Left kidney (tissue), 8 donors: Measurements from ENCODE around the gene VASP. TPM values are rescaled to one million over a fixed set of nuclear protein-coding genes. Genes with fewer than 3 reads are reported as not detected.
A peak's percentile ranks its signal among the peaks of the same experiment; 100 is the strongest.

Source experiments
- DNase-seq: peaks from one replicate; pipeline ENCODE4 v3.0.0-alpha.2; 2013
- long read RNA-seq, 8 donors: transcript quantifications; one replicate each; lab custom pipeline, GENCODE V29; 2026
- polyA plus RNA-seq: library from polyadenylated mRNA; unstranded; fragments of 120-200 nt; gene quantifications from one replicate; pipeline ENCODE4 v1.2.1, GENCODE V29; 2013; ENCODE audit not compliant: insufficient read length

The VASP gene
- polyA plus RNA-seq = 49.3 TPM
- long read RNA-seq, donor 1, transcript VASP-201 (13 exons, 2,305 nt) = major isoform, 8 of 36 reads
- long read RNA-seq, donor 1, partial matches to known transcripts = 28 of 36 reads
- long read RNA-seq, donor 1, other reads (novel, unspliced or antisense) = 0 of 36 reads
- long read RNA-seq, donor 2, partial matches to known transcripts = 5 of 8 reads
- long read RNA-seq, donor 2, other reads (novel, unspliced or antisense) = 0 of 8 reads
- long read RNA-seq, donor 3, partial matches to known transcripts = 0 of 4 reads
- long read RNA-seq, donor 3, other reads (novel, unspliced or antisense) = 0 of 4 reads
- long read RNA-seq, donor 4 = 0 reads
- long read RNA-seq, donor 5, transcript VASP-201 (13 exons, 2,305 nt) = major isoform, 6 of 7 reads
- long read RNA-seq, donor 5, partial matches to known transcripts = 0 of 7 reads
- long read RNA-seq, donor 5, other reads (novel, unspliced or antisense) = 0 of 7 reads
- long read RNA-seq, donor 6, transcript VASP-201 (13 exons, 2,305 nt) = major isoform, 5 of 24 reads
- long read RNA-seq, donor 6, partial matches to known transcripts = 18 of 24 reads
- long read RNA-seq, donor 6, other reads (novel, unspliced or antisense) = 0 of 24 reads
- long read RNA-seq, donor 7, transcript VASP-201 (13 exons, 2,305 nt) = major isoform, 6 of 13 reads
- long read RNA-seq, donor 7, partial matches to known transcripts = 6 of 13 reads
- long read RNA-seq, donor 7, other reads (novel, unspliced or antisense) = 0 of 13 reads
- long read RNA-seq, donor 8, partial matches to known transcripts = 5 of 7 reads
- long read RNA-seq, donor 8, other reads (novel, unspliced or antisense) = 0 of 7 reads

DNA sequence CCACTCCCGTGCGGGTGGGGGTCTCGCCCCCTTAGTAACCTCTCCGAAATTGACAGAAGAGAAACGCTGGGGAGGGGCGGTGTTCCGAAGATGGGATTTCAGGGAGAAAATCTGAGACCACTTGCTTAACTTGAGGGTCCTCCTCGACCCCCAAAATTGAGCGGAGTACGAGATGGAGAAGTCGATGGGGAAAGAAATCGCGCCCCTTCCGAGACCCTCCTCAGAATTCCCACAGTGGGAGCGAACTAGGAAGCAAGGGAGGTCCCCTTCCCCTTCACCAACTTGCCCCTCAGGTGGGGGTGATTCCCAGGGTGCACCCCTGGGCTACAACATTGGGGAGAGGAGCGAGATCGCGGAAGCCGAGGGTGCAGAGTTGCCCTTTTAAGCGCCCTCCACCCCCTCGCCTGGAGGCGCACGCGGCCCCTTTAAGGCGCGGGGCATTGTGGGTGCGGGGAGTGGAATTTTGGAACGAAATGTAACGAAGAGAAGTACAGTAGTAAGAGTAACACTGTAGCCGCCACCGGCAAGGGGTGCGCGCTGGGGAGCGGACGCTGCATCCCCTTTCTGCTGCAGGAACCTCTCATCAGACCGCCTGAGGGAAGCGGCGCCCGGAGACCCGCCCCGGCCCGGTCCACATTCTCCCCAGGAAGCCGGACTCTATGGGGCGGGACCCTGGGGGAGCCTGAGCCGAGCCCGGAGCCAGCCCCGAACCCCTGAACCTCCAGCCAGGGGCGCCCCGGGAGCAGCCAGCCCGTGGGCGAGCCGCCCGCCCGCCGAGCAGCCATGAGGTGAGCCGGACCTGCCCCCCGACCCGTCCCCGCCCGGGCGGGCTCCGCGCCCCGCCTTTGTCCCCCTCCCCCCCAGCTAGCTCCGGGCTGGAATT lies at the start of gene VASP:
TSS of gene VASP (plus strand) at position 491 of the 883 bp plus-strand sequence. CDS start at position 784, 293 bp downstream.
- DNase-seq = peak; percentile 80

DNA sequence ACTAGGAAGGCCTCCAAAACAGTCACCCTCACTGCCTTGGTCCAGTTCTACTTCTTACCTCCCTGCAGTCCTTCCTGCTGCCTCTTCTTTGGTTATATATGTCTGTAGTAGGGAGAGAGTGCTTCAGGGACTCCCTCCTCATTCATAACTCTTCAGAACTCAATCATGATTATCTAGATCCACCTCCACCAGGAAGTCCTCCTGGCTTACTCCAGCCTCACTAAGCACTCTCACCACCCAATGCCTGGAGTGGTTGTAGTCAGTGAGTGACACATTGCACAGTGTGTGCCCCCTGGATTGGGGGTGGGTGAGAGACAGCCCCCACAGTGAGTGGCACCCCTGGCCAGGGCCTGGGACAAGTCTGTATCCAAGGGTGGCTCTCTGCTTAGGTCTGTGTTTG lies 49.5 kb upstream of the VASP start:
- no peak for DNase-seq

DNA sequence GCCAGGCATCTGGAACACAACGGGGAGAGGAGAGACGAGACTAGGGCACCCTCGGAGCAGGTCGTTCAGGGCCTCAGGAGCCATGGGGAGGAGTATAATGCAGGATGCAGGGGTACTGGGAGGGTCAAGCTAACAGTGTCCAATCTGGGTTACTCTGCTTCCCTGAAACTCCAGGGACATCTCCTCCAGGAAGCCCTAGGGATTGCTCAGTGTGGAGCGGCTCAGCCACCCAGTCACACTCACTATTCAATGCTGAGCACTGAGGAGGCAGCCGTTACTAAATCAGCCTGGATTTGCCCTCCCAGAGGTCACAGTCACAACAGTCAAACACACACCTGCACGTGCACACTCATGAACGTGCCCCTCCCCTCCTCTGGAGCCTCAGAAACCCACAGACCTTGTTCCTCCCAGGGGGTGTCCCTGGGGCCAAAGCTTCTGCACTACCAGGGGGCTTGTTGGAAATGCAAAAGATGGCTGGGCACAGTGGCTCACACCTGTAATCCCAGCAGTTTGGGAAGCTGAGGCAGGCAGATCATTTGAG lies 46.4 kb upstream of the VASP start:
- no peak for DNase-seq

DNA sequence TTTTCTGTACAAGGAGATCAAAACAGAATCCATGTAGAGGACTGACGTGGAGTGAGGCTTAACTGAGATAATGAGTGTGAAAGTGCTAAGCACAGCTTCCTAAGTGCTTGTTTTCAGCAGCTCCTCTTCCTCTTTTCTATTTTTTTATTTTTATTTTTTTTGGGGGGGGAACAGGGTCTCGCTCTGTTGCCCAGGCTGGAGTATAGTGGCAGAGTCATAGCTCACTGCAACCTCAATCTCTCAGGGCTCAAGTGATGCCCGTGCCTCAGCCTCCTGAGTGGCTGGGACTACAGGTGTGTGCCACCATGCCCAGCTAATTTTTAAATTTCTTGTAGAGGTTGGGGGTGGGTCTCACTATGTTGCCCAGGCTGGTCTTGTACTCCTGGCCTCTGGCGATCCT lies 45.1 kb upstream of the VASP start:
- DNase-seq = no peak

DNA sequence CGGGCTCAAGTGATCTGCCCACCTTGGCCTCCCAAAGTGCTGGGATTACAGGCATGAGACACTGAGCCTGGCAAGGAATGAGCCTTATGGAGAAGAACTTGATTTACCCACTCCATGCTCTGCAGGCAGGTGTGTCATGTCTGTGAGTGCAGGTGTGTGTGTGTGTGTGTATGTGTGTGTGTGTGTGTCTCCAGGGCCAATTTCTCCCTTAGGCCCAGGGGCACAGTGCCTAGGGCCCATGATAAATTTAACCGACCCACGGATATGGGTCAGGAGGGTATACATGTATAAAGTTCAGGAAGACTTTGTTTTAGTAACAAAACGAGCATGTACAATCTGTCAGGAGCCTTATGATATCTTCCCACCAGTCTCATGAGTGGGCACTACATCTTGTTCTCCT lies 44.0 kb upstream of the VASP start:
- DNase-seq = no peak

DNA sequence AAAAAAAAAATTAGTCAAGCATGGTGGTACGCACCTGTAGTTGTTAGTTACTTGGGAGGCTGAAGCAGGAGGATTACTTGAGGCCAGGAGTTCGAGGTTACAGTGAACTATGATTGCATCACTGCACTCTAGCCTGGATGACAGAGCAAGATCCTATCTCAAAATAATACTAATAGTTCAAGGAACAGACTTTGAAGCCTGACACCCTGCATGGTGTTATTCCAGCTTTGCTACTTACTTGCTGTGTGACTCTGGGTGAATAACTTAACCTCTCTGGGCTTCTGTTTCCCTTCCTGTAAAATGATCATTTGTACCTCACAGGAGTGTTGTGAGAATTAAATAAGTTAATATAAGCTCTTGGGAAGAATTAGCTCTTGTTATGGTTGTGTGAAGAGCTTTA lies 43.0 kb upstream of the VASP start:
- no peak for DNase-seq

DNA sequence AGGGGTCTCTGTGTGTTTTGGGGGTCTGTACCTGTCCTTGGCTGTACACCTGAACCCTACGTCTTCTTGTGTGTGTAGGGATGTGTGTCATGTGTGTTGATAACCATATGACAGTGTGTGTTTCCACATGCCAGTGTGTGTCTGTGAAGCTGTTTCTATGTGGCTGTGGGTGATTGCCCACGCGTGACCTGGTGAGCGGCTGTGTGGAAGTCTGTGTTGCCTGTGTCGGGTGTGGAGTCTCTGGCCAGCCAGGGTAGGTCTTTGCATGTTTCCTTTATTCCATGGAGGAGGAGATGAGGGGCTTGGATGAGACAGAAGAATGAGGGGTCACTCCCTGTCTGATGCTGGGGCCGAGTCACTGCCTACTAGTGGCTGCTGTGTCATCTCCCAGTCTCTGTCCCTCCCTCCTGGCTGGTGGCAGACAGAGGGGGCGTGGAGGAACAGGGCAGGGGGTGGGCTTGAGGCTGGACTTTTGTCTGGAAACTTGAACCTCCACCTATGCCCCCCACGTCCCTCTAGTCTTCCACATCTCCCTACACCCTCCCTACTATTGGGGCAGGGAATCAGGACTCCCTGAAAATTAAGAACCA lies 42.3 kb upstream of the VASP start:
- DNase-seq = no peak

DNA sequence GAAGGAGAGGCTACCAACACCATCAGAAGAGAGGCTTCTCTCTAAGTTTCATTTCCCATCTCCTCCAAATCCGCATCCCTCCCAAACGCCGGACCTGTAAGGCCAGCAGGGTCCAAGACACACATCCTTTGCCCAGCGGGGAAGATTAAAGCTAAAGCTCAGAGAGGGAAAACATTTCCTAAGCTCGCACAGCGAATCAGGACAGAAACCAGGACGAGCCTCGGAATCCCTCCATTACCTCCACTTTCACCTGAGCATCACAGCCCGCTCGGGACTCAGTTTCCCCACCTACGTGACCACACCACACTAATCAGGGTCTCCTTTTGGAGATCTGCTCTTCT lies 40.2 kb upstream of the VASP start:
- no peak for DNase-seq

DNA sequence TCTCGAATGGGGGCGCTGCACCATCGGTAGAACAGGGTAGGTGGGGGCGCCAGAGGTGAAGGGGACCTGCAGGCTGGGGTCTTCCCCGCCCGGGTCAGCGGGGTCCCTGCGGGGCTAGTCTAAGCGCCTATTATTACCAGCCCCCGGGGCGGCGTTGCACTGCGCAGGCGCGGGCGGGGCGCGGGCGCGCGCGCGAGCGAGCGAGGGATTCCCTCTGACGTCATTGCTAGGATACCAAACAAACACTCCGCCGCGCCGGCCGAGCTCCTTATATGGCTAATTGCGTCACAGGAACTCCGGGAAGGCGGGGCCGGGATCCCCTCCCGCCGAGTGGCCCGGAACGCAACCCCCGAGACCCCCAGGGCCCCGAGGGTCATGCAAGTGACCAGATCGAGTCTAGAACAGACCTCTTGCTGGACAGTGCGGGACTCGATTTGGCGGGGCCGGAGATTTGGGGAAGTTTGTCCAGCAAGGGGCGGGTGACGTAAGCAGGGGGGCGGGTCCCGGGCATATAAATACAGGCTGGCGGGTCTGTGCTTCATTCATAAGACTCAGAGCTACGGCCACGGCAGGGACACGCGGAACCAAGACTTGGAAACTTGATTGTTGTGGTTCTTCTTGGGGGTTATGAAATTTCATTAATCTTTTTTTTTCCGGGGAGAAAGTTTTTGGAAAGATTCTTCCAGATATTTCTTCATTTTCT lies 39.7 kb upstream of the VASP start, which contains the start of gene FOSB:
TSS of gene FOSB (plus strand) at position 541 of the 703 bp plus-strand sequence. CDS start 591 bp downstream, outside the sequence.
- peak; percentile 92 for DNase-seq

DNA sequence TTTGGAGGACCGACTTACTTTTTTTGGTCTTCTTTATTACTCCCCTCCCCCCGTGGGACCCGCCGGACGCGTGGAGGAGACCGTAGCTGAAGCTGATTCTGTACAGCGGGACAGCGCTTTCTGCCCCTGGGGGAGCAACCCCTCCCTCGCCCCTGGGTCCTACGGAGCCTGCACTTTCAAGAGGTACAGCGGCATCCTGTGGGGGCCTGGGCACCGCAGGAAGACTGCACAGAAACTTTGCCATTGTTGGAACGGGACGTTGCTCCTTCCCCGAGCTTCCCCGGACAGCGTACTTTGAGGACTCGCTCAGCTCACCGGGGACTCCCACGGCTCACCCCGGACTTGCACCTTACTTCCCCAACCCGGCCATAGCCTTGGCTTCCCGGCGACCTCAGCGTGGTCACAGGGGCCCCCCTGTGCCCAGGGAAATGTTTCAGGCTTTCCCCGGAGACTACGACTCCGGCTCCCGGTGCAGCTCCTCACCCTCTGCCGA lies 39.1 kb upstream of the VASP start:
- DNase-seq = no peak

DNA sequence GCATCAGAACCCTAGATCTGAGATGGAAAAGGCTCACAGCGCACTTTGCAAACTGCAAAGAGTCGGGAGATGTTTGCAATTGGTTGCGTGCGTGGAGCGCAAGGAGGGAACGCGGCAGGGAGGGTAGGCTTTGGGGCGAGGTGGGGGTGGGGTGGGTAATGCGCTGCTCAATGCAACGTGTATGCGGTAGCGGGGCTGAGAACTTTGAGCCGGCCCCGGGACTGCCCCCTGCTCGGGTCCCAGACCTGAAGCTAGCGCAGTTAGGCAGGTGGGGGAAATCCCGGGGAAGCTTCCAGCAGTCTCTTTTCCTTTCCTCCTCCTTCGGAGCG lies 38.5 kb upstream of the VASP start:
- DNase-seq = no peak

DNA sequence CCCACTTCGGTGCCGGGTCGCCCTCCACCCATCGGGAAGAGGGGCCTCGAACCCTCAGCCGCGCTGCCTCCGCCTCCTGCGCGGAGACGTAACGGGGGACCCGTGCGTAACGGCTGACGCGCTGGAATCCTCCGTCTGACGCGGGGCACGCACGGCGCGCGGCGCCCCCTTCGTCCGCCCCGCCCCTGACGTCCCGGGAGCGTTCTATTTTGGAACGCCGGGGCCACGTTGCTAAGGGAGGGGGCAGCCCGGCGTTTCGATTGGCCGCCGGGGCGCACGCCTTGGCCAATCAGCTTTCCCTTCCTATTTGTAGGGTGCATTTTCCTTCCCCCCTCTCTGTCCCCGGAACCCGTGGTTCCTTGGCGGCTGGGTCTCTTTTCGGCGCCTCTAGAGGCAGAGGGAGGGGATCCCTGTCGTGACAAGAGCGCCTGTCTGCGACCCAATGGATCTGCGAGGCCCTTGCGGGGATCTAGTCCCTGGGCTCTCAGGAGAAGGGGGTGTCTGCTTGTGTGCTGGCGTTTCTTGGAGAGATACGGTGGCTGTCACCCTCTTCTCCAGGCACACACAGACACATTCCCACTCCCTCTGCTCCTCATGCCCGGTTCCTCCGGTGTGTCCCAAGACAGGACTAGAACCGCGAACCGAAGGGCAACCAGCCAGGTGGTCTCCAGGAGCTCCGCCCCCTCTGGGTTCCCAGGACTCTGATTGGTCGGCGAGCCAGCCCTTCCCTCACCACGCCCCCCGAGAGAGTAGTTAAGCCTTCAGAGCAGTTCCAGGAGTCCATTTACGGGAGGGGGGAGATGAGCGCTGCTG lies 37.9 kb upstream of the VASP start:
- DNase-seq = peak; percentile 88

DNA sequence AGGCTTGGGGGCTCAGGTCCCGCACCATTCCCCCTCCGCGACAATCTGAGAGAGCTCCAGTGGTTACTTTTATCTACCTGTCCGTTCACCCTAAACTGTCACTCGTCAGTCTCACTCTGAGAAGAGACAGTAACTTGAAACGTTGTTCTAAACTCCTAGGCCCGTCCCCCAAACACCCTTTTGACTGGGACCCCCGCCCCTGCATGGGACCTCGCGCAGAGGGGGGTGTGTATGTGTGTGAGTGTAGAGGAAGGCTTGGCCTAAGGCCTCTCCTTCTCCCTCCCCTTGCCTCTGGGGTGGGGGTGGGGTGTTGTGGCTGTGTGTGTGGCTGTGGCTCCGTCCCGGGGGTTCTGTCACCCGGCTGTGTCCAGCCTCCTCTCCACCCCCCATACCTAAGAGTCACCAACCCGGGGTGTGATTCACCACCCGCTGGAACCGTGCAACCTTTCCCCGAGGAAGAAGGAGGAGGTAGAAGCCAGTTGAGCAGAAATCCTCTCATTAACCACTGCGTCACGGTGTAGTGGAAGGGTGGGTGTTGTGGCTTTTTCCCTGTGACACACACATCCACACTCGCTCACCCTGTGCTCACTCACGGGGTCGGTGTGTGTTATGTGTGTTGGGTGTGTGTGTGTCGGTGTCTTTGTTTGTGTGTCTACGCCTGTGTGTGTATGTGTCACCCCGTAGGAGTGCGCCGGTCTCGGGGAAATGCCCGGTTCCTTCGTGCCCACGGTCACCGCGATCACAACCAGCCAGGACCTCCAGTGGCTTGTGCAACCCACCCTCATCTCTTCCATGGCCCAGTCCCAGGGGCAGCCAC lies 37.1 kb upstream of the VASP start:
- DNase-seq = no peak

DNA sequence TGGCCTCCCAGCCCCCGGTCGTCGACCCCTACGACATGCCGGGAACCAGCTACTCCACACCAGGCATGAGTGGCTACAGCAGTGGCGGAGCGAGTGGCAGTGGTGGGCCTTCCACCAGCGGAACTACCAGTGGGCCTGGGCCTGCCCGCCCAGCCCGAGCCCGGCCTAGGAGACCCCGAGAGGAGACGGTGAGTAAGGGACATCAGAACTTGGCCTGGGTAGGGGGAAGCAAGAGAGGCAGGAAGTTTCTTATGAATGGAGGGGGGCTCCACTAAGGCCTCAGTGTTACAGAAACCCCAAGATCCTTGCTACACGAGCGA lies 36.6 kb upstream of the VASP start:
- DNase-seq = no peak

DNA sequence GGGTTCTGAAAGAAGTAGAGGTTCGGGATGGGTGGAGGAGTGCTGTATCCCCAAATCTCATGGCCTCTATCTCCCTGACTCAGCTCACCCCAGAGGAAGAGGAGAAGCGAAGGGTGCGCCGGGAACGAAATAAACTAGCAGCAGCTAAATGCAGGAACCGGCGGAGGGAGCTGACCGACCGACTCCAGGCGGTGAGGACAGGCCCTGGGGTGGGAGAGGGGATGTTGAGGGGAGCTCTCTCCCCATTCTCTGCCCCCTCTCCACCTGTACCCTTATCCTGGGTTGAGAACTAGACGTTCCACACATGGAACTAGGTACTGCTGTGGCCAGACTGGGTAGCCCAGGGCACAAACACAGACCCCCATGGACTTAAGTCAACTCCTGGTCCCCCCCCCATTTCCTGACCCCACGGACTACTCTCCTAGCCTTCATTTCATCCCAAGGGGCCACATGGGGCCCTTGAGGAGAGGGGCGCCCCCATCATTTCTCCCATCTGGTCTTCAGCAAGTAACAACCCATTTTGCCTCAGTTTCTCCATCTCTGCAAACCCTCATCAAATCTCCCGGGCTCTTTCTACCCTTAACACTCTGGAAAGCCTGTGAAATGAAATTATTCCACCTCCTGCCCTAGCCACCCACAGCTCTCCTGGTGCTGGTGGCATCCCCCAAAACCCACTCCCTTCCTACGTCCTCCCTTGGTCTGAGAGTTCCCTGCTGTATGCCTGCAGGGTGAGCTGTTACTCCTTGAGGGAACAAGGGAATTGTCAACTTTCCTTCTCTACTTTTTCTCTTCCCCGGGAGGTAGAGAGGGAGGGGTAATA lies 36.0 kb upstream of the VASP start:
- DNase-seq = no peak

DNA sequence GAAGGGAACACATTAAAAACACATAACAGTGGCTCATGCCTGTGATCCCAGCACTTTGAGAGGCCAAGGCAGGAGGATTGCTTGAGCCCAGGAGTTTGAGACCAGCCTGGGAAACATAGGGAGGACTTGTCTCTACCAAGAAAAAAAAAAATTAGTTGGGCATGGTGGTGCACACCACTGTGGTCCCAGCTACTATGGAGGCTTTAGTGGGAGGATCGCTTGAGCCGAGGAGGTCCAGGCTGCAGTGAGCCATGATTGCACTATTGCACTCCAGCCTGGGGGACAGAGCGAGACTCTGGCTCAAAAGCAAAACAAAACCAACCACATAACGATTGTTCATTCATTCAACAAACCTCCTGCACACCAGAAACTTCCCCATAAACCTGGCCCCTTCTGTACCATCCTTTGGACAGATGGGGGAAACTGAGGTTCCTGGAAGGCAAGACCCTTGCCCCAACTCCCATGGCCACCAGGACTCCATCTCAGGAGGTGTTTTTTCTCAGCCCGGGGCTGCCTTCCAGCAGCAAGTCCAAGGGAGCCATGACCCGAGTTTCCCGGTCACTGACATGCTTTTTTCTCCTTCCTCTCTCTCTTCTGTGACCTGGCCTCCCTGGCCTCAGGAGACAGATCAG lies 35.2 kb upstream of the VASP start:
- DNase-seq = no peak

DNA sequence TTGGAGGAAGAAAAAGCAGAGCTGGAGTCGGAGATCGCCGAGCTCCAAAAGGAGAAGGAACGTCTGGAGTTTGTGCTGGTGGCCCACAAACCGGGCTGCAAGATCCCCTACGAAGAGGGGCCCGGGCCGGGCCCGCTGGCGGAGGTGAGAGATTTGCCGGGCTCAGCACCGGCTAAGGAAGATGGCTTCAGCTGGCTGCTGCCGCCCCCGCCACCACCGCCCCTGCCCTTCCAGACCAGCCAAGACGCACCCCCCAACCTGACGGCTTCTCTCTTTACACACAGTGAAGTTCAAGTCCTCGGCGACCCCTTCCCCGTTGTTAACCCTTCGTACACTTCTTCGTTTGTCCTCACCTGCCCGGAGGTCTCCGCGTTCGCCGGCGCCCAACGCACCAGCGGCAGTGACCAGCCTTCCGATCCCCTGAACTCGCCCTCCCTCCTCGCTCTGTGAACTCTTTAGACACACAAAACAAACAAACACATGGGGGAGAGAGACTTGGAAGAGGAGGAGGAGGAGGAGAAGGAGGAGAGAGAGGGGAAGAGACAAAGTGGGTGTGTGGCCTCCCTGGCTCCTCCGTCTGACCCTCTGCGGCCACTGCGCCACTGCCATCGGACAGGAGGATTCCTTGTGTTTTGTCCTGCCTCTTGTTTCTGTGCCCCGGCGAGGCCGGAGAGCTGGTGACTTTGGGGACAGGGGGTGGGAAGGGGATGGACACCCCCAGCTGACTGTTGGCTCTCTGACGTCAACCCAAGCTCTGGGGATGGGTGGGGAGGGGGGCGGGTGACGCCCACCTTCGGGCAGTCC lies 34.5 kb upstream of the VASP start:
- DNase-seq = no peak
